SH-SY5Y (cell line): ENCODE data around the gene C7orf57.

Source experiments
- GATA2 ChIP-seq: IDR thresholded peaks from 2 replicates; pipeline ENCODE4 v1.6.1; 2011; ENCODE audit warnings: mild to moderate bottlenecking, low read depth, low read length
- GATA3 ChIP-seq: IDR thresholded peaks from 2 replicates; pipeline ENCODE4 v1.6.1; 2011; ENCODE audit warnings: low read depth, mild to moderate bottlenecking, low read length, moderate library complexity

DNA sequence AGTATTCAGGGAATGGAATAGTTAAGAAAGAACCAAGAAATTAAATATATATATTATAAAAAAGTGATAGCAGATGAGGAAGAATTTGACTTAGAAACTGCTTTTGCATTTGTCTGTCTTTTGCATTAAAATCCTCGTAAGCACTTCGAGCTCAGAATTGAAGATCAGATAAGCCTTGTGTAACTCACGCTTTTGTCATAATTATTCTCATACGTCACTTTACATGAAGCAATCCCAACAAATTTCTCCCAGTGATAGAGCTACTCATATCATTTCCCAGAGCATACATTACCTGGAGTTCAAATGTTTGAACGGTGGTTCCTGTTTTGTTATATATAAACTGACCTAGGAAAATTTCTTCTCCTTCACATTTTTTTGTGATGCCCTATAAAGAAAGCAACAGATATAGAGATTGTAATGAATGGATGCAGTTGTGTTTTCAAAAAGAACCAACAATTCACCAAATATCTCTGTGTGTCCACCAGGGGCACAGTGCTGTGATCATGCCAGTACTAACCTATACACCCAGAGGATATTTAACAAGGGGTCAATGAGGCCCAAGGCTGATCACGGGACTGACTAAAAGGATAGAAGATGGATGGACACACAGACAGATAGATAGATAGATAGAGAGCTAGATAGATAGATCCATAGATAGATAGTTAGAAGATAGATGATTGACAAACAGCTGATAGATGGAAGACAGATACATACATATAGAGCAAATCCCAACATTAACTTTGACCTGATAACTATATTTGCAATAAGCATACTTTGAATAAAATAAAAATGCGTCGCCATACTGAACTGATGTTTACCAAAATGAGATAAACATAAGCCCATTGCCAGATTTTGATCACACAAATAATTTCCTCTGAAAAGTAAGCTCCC is 46.6 kb upstream of the C7orf57 start:
- TF ChIP-seq GATA3, result no peak
- TF ChIP-seq GATA2, result no peak
